AG04450 (cell line): ENCODE measurements around the gene TRIM34. TPM values are rescaled to one million over a fixed set of nuclear protein-coding genes. Genes with fewer than 3 reads are reported as not detected.

ENCODE experiments used
- CTCF ChIA-PET: fragments of 300-600, 350-600 bp; formaldehyde crosslinking; extraction: SDS; loops from one replicate; lab custom pipeline; 2022; ENCODE audit warnings: antibody characterized with exemption, inconsistent platforms; lab: Charles Lee
- POLR2A ChIA-PET: fragments of 350-600 bp; formaldehyde crosslinking; extraction: SDS; loops from one replicate; lab custom pipeline; 2021; ENCODE audit warnings: antibody characterized with exemption, inconsistent platforms; lab: Yijun Ruan, JAX
- DNase-seq: peaks from one replicate; pipeline ENCODE4 v3.0.0-alpha.2; 2011; ENCODE audit warnings: low read depth, low spot score
- H3K27ac ChIP-seq: one replicate; pipeline ENCODE4 v1.5.1; 2012; ENCODE audit warnings: low read depth, low read length, control low read depth
- H3K27me3 ChIP-seq: one replicate; pipeline ENCODE4 v1.6.0; 2012; ENCODE audit warnings: low read length; ENCODE audit not compliant: control insufficient read depth, insufficient read depth
- H3K4me3 ChIP-seq: 2 replicates; pipeline ENCODE4 v1.5.1; 2011; ENCODE audit warnings: mild to moderate bottlenecking, low read depth, low read length, control low read depth
- H3K9me3 ChIP-seq: 2 replicates; pipeline ENCODE4 v1.5.1; 2012; ENCODE audit warnings: low read length; ENCODE audit not compliant: control insufficient read depth, insufficient read depth
- CTCF ChIP-seq: IDR thresholded peaks from 2 replicates; pipeline ENCODE4 v1.5.1; 2011; ENCODE audit warnings: low read depth, low read length, control low read depth, inconsistent platforms
- polyA plus RNA-seq: library from polyadenylated mRNA; depleted of rRNA; stranded (reverse); fragments of >200 nt; gene quantifications from 2 replicates; pipeline ENCODE4 v1.2.3, GENCODE V29; 2011; rRNA removed

The TRIM34 gene
- polyA plus RNA-seq, 1 experiment, result 18.3 TPM

DNA sequence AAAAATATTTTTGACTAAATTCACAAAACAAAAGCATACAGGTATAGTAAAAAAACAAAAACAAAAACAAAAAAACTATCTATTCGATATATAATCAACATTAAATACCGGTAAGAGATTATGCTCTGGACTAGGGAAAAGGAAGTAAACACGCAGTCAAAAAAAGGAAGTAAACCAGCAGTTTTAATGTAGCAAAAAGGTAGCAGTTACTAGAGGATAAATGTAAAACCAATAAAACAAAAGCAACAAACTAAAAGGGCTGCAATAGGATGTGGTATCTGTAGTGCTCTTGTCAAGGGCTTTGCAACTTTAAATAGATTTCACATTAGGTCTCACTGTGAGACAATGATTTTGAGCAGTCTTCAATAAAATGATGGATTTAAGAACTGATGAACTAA, 67.2 kb downstream of the TRIM34 start:
- H3K27me3 ChIP-seq, result no peaks in the 10 kb centered on the region
- DNase-seq, result no peak
- ChIA-PET POLR2A (no interaction called here), CTCF (no interaction called here)
- no peak overlapping the region for H3K27ac ChIP-seq
- H3K9me3 ChIP-seq, result no peaks in the 10 kb centered on the region
- H3K4me3 ChIP-seq, result no peak overlapping the region
- no peak for TF ChIP-seq CTCF

Other genes with a start within 250 kb of the TRIM34 start
- 0.06 and 0.12 TPM in 2 replicates for gene OR51M1, start 241.2 kb upstream of the TRIM34 start, polyA plus RNA-seq
- gene OR51Q1, start 202.9 kb upstream of the TRIM34 start, polyA plus RNA-seq, result not detected in 2 replicates
- not detected in 2 replicates for gene OR51I1, start 183.5 kb upstream of the TRIM34 start, polyA plus RNA-seq
- not detected in 2 replicates for gene OR51I2, start 175.7 kb upstream of the TRIM34 start, polyA plus RNA-seq
- not detected in 2 replicates for gene OR52D1, start 136.3 kb upstream of the TRIM34 start, polyA plus RNA-seq
- gene UBQLN3, start 115.0 kb upstream of the TRIM34 start, polyA plus RNA-seq, result not detected in 2 replicates
- gene UBQLNL, start 108.3 kb upstream of the TRIM34 start, polyA plus RNA-seq, result 0.31 and 0.42 TPM in 2 replicates
- gene OR52H1, start 76.5 kb upstream of the TRIM34 start, polyA plus RNA-seq, result 0.10 TPM in 1 of 2 replicates, not detected in the other
- not detected in 2 replicates for gene OR52B6, start 44.1 kb upstream of the TRIM34 start, polyA plus RNA-seq
- 5.7 and 6.8 TPM in 2 replicates for gene TRIM6, start 28.4 kb upstream of the TRIM34 start, polyA plus RNA-seq
- gene TRIM5, start 60.1 kb downstream of the TRIM34 start, polyA plus RNA-seq, result 46.3 and 53.3 TPM in 2 replicates
- gene TRIM22, start 64.8 kb downstream of the TRIM34 start, polyA plus RNA-seq, result 79.9 and 100 TPM in 2 replicates
- not detected in 2 replicates for gene OR56B1, start 111.4 kb downstream of the TRIM34 start, polyA plus RNA-seq
- not detected in 2 replicates for gene OR52N4, start 129.2 kb downstream of the TRIM34 start, polyA plus RNA-seq
- not detected in 2 replicates for gene OR52N5, start 158.4 kb downstream of the TRIM34 start, polyA plus RNA-seq
- gene OR52N1, start 166.3 kb downstream of the TRIM34 start, polyA plus RNA-seq, result not detected in 2 replicates
- not detected in 2 replicates for gene OR52N2, start 183.9 kb downstream of the TRIM34 start, polyA plus RNA-seq
- gene OR52E6, start 216.9 kb downstream of the TRIM34 start, polyA plus RNA-seq, result not detected in 2 replicates
- not detected in 2 replicates for gene OR52E8, start 232.7 kb downstream of the TRIM34 start, polyA plus RNA-seq